HUES64 (cell line): ENCODE measurements around the gene TSPAN2. TPM values are rescaled to one million over a fixed set of nuclear protein-coding genes. Genes with fewer than 3 reads are reported as not detected.

Experiments used
- H3K27ac ChIP-seq: 2 replicates; pipeline ENCODE4 v1.7.0; 2013; ENCODE audit warnings: low read depth, low read length, inconsistent platforms
- H3K27me3 ChIP-seq: 2 replicates; pipeline ENCODE4 v1.6.1; 2013; ENCODE audit warnings: mild to moderate bottlenecking, low read length; ENCODE audit not compliant: insufficient read depth
- H3K36me3 ChIP-seq: 2 replicates; pipeline ENCODE4 v1.6.1; 2013; ENCODE audit warnings: mild to moderate bottlenecking, low read length; ENCODE audit not compliant: insufficient read depth
- H3K4me1 ChIP-seq: 2 replicates; pipeline ENCODE4 v1.6.1; 2013; ENCODE audit warnings: mild to moderate bottlenecking, low read length, moderate library complexity; ENCODE audit not compliant: insufficient read depth
- H3K4me3 ChIP-seq: 2 replicates; pipeline ENCODE4 v1.5.1; 2013; ENCODE audit warnings: mild to moderate bottlenecking, low read length, moderate library complexity
- H3K9ac ChIP-seq: 2 replicates; pipeline ENCODE4 v1.6.1; 2013; ENCODE audit warnings: mild to moderate bottlenecking, low read depth, low read length
- H3K9me3 ChIP-seq: 2 replicates; pipeline ENCODE4 v1.6.1; 2013; ENCODE audit warnings: low read depth, low read length; ENCODE audit not compliant: insufficient read depth
- WGBS: fragments of 150-250, 120-280 bp; methylation state at CpG from one replicate; pipeline ENCODE4 v1.1.7; 2013; ENCODE audit warnings: missing lambda C conversion rate; 5-methylcytosine and 5-hydroxymethylcytosine counted together
- polyA plus RNA-seq, 2 experiments: library from polyadenylated mRNA; stranded (reverse); fragments of 50-300 nt; gene quantifications; one replicate each; pipeline ENCODE4 v1.2.3, GENCODE V29; 2013

Gene TSPAN2
- polyA plus RNA-seq (2013, experiment 1 of 2) = 12.7 TPM
- 13.5 TPM for polyA plus RNA-seq (2013, experiment 2 of 2)

- Histone ChIP-seq H3K4me3 (peak within 1 kb of the TSS; percentile 74), H3K9ac (peak within 1 kb of the TSS; percentile 90), H3K9me3 (no peaks in the 10 kb centered on the region), H3K27ac (peak within 1 kb of the TSS; percentile 93), H3K36me3 (no peaks in the 10 kb centered on the region), H3K4me1 (peaks cover 26% of the 10 kb centered on the region), H3K27me3 (peaks cover 11% of the 10 kb centered on the region; the same call in 1 of the 2 replicates)
- 1% methylated on average over 68 of the region's 68 CpGs for WGBS
Observed at GRCh38 chr1:115089420-115090185, at the start of gene TSPAN2. Gene TSPAN2, minus strand, starts transcription at chr1:115089503. Its CDS starts 71 bp downstream, at chr1:115089432.

GRCh38 chr1:115138973-115139372 is 49.7 kb upstream of the TSPAN2 start:
- Histone ChIP-seq H3K9me3 (no peaks in the 10 kb centered on the region), H3K4me3 (no peak overlapping the region), H3K27ac (no peak overlapping the region), H3K27me3 (no peaks in the 10 kb centered on the region), H3K4me1 (no peaks in the 10 kb centered on the region), H3K9ac (no peak overlapping the region), H3K36me3 (no peaks in the 10 kb centered on the region)
- 15% methylated on average over 13 of the region's 13 CpGs for WGBS

- 94% methylated on average over 6 of the region's 6 CpGs for WGBS
- Histone ChIP-seq H3K27me3 (no peaks in the 10 kb centered on the region), H3K36me3 (no peaks in the 10 kb centered on the region), H3K4me3 (no peak overlapping the region), H3K9me3 (no peaks in the 10 kb centered on the region), H3K4me1 (no peaks in the 10 kb centered on the region), H3K27ac (no peak overlapping the region), H3K9ac (no peak overlapping the region)
Observed at GRCh38 chr1:115138271-115138670, 49.0 kb upstream of the TSPAN2 start.

DNA sequence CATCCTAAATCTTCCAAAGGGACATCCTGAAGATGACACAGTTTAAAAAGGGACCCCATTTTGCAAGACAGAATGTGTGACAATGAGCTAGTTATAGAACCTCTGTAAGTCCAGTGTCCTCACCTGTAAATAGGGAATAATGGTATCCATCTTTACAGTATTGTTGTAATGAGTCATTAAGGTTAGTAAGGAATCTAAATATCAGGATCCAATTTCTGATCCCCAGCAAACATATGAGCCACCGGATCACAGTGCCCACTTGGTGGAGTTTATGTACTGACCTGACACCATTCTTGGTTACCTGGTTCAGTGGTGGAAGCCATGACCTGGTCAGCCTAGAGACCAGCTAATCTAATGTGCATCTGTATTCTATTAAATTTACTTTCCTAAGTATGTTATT is 47.9 kb upstream of the TSPAN2 start:
- Histone ChIP-seq H3K9me3 (no peaks in the 10 kb centered on the region), H3K36me3 (no peaks in the 10 kb centered on the region), H3K27me3 (no peaks in the 10 kb centered on the region), H3K27ac (no peak overlapping the region), H3K4me1 (no peaks in the 10 kb centered on the region), H3K4me3 (no peak overlapping the region), H3K9ac (no peak overlapping the region)
- WGBS = 100% methylated on average over 1 of the region's 1 CpG

DNA sequence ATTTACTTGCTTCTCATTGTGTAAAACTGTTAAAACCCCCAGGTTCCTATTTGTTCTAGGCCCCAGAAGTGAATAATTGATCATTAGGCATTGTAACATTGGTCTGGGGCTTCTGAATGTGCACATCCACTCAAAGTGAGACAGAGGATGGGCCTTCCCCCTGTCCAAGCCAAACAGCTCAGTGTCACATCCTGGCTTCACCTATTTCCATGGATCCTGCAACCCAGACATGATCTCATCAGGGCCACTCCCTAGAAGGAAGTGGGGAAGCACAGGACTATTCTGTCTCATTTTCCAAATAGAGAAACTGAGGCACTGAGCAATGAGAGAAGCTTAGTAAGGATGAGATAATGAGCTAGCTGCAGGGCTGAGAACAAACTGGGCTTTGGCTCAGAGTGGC is 47.4 kb upstream of the TSPAN2 start:
- H3K4me1 ChIP-seq = no peaks in the 10 kb centered on the region
- no peaks in the 10 kb centered on the region for H3K27me3 ChIP-seq
- no peaks in the 10 kb centered on the region for H3K36me3 ChIP-seq
- no peak overlapping the region for H3K9ac ChIP-seq
- H3K9me3 ChIP-seq = no peaks in the 10 kb centered on the region
- no peak overlapping the region for H3K4me3 ChIP-seq
- no peak overlapping the region for H3K27ac ChIP-seq

DNA sequence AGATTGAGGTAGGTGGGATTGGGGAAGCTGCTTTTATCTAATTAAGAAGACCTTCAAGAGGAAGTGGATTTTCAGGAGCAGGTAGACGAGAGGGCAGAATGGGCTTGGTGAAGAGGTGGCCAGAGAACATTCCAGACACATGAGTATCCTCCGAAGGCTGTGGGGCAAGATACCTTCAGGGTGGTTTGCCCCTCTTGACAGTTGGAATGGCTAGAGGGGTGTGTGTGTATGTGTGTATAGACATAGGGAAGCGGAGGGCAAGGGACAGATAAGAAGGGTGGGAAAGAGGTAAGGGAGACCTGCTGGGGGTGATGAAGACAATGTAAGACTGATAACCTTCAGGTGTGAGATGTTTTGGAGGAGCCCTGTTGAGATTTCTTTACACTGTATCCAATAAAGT is 46.8 kb upstream of the TSPAN2 start:
- WGBS = 80% methylated on average over 3 of the region's 3 CpGs
- Histone ChIP-seq H3K9me3 (no peaks in the 10 kb centered on the region), H3K4me1 (no peaks in the 10 kb centered on the region), H3K27ac (no peak overlapping the region), H3K36me3 (no peaks in the 10 kb centered on the region), H3K27me3 (no peaks in the 10 kb centered on the region), H3K9ac (no peak overlapping the region), H3K4me3 (no peak overlapping the region)

GRCh38 chr1:115135681-115136080 is 46.4 kb upstream of the TSPAN2 start:
- no peak overlapping the region for H3K4me3 ChIP-seq
- H3K9ac ChIP-seq = no peak overlapping the region
- 90% methylated on average over 5 of the region's 5 CpGs for WGBS
- no peaks in the 10 kb centered on the region for H3K36me3 ChIP-seq
- no peak overlapping the region for H3K27ac ChIP-seq
- H3K27me3 ChIP-seq = no peaks in the 10 kb centered on the region
- no peaks in the 10 kb centered on the region for H3K9me3 ChIP-seq
- no peaks in the 10 kb centered on the region for H3K4me1 ChIP-seq

DNA sequence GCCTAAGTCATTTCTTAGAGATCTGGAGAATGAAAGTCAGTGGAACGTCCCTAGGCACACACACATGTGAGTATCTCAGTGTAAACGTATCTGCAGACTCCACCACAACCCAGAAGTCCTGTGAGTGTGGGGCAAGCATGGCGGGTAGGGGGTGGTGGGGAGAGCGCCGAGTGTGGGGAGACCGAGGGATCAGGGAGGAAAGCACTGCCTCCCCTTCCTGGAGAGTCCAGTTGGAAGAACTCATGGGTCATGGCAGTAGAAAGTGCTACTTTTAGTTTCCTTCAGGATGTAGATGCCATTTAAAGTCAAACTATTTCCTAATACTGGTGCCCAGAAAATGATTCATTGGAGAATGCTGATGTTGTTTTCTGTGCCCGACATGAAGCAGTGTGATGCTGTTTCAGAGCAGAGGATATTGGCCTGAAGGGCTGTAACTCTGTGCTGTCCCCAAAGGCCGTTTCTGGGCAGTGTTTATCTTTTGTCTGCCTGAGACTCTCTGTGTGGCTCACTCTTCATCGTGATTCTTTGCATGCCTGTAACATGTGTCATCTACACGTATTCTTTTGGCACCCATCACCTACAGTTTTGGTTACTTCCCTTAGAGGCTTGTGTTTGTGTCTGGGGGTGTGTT is 45.7 kb upstream of the TSPAN2 start:
- no peaks in the 10 kb centered on the region for H3K4me1 ChIP-seq
- WGBS = 90% methylated on average over 9 of the region's 10 CpGs
- H3K27me3 ChIP-seq = no peaks in the 10 kb centered on the region
- H3K4me3 ChIP-seq = no peak overlapping the region
- H3K36me3 ChIP-seq = no peaks in the 10 kb centered on the region
- no peak overlapping the region for H3K27ac ChIP-seq
- no peaks in the 10 kb centered on the region for H3K9me3 ChIP-seq
- no peak overlapping the region for H3K9ac ChIP-seq

DNA sequence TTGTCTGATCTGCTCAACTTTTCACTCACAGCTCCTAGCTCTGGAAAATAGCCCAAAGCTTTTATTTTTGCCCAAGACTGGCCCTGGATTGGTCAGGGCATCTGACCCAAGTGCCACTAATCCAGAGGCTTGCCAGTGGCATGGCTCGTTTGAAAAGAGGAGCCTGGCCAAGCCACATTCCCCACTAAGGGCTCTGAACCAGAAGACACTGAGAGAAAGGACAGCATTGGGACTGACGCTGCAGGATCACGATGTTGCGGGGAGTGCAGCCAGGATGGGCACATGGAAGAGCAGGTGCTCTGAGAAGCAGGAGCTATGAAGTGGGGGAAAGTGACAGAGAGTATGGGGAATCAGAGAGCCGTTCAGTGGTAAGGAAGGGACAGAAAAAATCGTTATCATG is 44.9 kb upstream of the TSPAN2 start:
- no peak overlapping the region for H3K27ac ChIP-seq
- H3K4me1 ChIP-seq = no peaks in the 10 kb centered on the region
- H3K4me3 ChIP-seq = no peak overlapping the region
- H3K27me3 ChIP-seq = no peaks in the 10 kb centered on the region
- H3K36me3 ChIP-seq = no peaks in the 10 kb centered on the region
- WGBS = 83% methylated on average over 6 of the region's 6 CpGs
- no peak overlapping the region for H3K9ac ChIP-seq
- no peaks in the 10 kb centered on the region for H3K9me3 ChIP-seq

- Histone ChIP-seq H3K27me3 (no peaks in the 10 kb centered on the region), H3K36me3 (no peaks in the 10 kb centered on the region), H3K4me1 (no peaks in the 10 kb centered on the region), H3K9me3 (no peaks in the 10 kb centered on the region), H3K27ac (no peak overlapping the region), H3K4me3 (no peak overlapping the region), H3K9ac (no peak overlapping the region)
- WGBS = 55% methylated on average over 1 of the region's 1 CpG
Observed at GRCh38 chr1:115133440-115133839, 44.1 kb upstream of the TSPAN2 start.

DNA sequence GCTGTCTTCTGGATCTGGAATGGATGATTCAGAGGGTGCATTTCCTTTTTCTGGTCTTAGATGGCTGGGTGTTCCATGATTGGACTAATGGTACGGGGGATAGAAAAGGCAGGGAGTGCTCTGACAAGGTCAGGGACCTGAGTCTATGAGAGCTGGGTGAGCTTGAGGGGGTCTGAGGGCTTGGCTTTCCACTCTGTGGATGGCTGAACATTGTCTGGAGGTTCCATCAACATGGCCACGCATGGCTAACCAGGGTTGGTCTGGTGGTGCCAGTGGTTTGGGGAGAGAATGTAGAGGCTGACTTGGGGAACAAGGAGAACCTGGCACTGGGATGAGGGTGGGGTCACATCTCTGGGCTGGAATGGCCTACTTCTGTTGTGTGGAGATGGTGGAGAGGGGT is 41.5 kb upstream of the TSPAN2 start:
- H3K36me3 ChIP-seq = no peaks in the 10 kb centered on the region
- no peak overlapping the region for H3K4me3 ChIP-seq
- 87% methylated on average over 2 of the region's 2 CpGs for WGBS
- H3K4me1 ChIP-seq = no peaks in the 10 kb centered on the region
- no peaks in the 10 kb centered on the region for H3K27me3 ChIP-seq
- no peak overlapping the region for H3K9ac ChIP-seq
- H3K27ac ChIP-seq = no peak overlapping the region
- no peaks in the 10 kb centered on the region for H3K9me3 ChIP-seq
